Measurements from ENCODE around the gene ATRIP.
"Not testable (repeated sequence)": the region's sequence is repeated elsewhere in the genome, so short reads cannot be mapped to it uniquely, and the experiment has no call there.

- TF ChIP-seq POLR2A, CTCF (IDR thresholded peaks at IDR 0.05): not testable (repeated sequence)
These were observed 15.2 kb downstream of the ATRIP start for GRCh38 chr3:48461767-48462166.

All from breast epithelium (tissue), 3 donors.